AG04450 (cell line): ENCODE measurements around the gene KATNAL2. TPM values are rescaled to one million over a fixed set of nuclear protein-coding genes. Genes with fewer than 3 reads are reported as not detected.
"Not testable (repeated sequence)": the region's sequence is repeated elsewhere in the genome, so short reads cannot be mapped to it uniquely, and the experiment has no call there.

Experiments used
- CTCF ChIA-PET: fragments of 300-600, 350-600 bp; formaldehyde crosslinking; extraction: SDS; loops from one replicate; lab custom pipeline; 2022; ENCODE audit warnings: antibody characterized with exemption, inconsistent platforms; lab: Charles Lee
- POLR2A ChIA-PET: fragments of 350-600 bp; formaldehyde crosslinking; extraction: SDS; loops from one replicate; lab custom pipeline; 2021; ENCODE audit warnings: antibody characterized with exemption, inconsistent platforms; lab: Yijun Ruan, JAX
- DNase-seq: peaks from one replicate; pipeline ENCODE4 v3.0.0-alpha.2; 2011; ENCODE audit warnings: low read depth, low spot score
- H3K27ac ChIP-seq: one replicate; pipeline ENCODE4 v1.5.1; 2012; ENCODE audit warnings: low read depth, low read length, control low read depth
- H3K27me3 ChIP-seq: one replicate; pipeline ENCODE4 v1.6.0; 2012; ENCODE audit warnings: low read length; ENCODE audit not compliant: control insufficient read depth, insufficient read depth
- H3K4me3 ChIP-seq: 2 replicates; pipeline ENCODE4 v1.5.1; 2011; ENCODE audit warnings: mild to moderate bottlenecking, low read depth, low read length, control low read depth
- H3K9me3 ChIP-seq: 2 replicates; pipeline ENCODE4 v1.5.1; 2012; ENCODE audit warnings: low read length; ENCODE audit not compliant: control insufficient read depth, insufficient read depth
- polyA plus RNA-seq: library from polyadenylated mRNA; depleted of rRNA; stranded (reverse); fragments of >200 nt; gene quantifications from 2 replicates; pipeline ENCODE4 v1.2.3, GENCODE V29; 2011

Gene KATNAL2
- polyA plus RNA-seq, 1 experiment, result 1.9 TPM

DNA sequence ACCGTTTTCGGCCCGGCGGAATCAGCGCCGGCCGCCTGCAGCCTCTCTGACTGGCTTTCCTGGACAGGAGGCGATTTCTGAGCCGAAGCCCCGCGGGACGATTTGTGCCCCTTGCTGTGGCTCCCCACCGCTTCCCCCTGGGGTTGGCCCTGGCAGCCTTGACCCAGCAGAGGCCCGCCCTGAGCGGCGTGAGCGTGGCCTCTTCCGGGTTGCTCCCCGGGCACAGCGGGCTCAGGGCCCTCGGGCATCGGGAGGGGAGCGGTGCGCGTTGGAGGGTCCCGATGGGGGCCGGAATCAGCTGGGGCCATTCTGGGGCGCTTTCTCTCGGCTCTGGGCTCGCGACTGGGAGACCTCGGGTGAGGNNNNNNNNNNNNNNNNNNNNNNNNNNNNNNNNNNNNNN lies 52.1 kb downstream of the KATNAL2 start:
- POLR2A ChIA-PET, CTCF ChIA-PET, H3K27me3 ChIP-seq, H3K4me3 ChIP-seq, DNase-seq, H3K27ac ChIP-seq, H3K9me3 ChIP-seq: not testable (repeated sequence)

DNA sequence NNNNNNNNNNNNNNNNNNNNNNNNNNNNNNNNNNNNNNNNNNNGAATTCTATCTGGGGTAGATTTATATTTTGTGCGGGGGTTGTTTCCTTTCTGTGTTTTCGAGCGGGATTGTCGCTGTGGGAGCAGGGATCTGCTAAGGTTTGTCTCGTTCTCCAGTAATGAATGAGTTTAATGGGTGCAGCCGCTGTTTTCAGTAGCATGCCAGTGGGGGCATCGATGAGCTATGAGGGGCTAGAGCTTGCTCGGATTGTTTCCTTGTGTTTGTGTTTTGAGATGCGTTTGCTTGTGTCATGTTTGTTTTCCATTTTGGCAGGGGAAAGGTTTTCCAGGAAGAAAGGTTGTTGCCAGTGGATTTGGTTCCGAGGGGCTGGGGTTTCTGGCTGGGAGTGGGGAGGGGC lies 102.5 kb downstream of the KATNAL2 start:
- H3K27ac ChIP-seq, POLR2A ChIA-PET, H3K9me3 ChIP-seq, H3K27me3 ChIP-seq, CTCF ChIA-PET, DNase-seq, H3K4me3 ChIP-seq: not testable (repeated sequence)

DNA sequence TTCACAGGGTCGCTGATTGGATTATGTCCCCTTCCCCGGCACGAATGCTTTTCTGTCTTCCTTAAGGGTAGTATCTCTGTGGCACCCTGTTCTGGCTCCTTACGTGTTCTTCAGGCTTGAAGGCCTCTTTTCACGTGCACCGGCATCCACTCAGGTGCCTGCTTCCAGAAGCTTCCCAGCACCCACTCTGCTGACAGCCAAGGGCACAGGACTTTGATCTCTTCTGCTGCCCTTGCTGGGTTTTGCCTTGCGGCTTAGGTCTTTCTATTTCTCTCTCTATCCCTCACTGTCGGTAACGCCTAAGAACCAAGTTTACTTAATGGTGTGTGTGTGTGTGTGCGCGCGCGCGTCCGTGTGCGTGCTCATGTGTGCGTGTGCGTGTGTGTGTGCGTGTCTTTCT lies 103.4 kb downstream of the KATNAL2 start:
- DNase-seq, POLR2A ChIA-PET, CTCF ChIA-PET, H3K27ac ChIP-seq, H3K4me3 ChIP-seq, H3K27me3 ChIP-seq, H3K9me3 ChIP-seq: not testable (repeated sequence)

GRCh38 chr18:47022821-47023220 lies 105.4 kb downstream of the KATNAL2 start:
- CTCF ChIA-PET, H3K27me3 ChIP-seq, POLR2A ChIA-PET: not testable (repeated sequence)

GRCh38 chr18:47023769-47024465 lies 106.5 kb downstream of the KATNAL2 start:
- H3K27ac ChIP-seq, H3K9me3 ChIP-seq, POLR2A ChIA-PET, H3K27me3 ChIP-seq, CTCF ChIA-PET, DNase-seq, H3K4me3 ChIP-seq: not testable (repeated sequence)

More at GRCh38 chr18:47022821-47023220, 105.4 kb downstream of the KATNAL2 start:
- not testable (repeated sequence) for H3K27ac ChIP-seq, H3K9me3 ChIP-seq, H3K4me3 ChIP-seq, DNase-seq

GRCh38 chr18:47025557-47026174 lies 108.3 kb downstream of the KATNAL2 start:
- CTCF ChIA-PET, POLR2A ChIA-PET, DNase-seq: not testable (repeated sequence)

DNA sequence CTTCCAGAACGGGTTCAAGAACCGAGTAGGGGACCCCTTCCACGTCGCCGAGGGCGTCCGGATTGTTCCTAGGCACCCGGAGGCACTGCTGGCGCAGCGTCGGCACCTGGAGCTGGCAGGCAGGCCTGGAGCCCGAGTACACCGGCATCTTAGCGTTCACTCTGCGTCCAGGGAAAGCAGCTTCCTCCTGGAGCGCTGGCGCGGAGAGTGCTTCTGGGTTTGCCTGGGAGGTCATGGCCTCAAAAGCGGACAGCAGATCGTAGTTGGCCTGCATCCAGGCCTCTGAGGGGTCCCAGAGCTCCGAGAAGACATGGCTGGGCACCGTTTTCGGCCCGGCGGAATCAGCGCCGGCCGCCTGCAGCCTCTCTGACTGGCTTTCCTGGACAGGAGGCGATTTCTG lies 111.3 kb downstream of the KATNAL2 start:
- POLR2A ChIA-PET, H3K27ac ChIP-seq, H3K27me3 ChIP-seq, H3K4me3 ChIP-seq, CTCF ChIA-PET, DNase-seq: not testable (repeated sequence)
- peaks cover 12% of the 10 kb centered on the region for H3K9me3 ChIP-seq

More at GRCh38 chr18:47025557-47026174, 108.3 kb downstream of the KATNAL2 start:
- H3K27me3 ChIP-seq, H3K9me3 ChIP-seq, H3K4me3 ChIP-seq, H3K27ac ChIP-seq: not testable (repeated sequence)

- POLR2A ChIA-PET, H3K4me3 ChIP-seq, DNase-seq, H3K27me3 ChIP-seq, CTCF ChIA-PET, H3K27ac ChIP-seq: not testable (repeated sequence)
- peaks cover 23% of the 10 kb centered on the region for H3K9me3 ChIP-seq
Measured at GRCh38 chr18:47029684-47030353, 112.4 kb downstream of the KATNAL2 start.

DNA sequence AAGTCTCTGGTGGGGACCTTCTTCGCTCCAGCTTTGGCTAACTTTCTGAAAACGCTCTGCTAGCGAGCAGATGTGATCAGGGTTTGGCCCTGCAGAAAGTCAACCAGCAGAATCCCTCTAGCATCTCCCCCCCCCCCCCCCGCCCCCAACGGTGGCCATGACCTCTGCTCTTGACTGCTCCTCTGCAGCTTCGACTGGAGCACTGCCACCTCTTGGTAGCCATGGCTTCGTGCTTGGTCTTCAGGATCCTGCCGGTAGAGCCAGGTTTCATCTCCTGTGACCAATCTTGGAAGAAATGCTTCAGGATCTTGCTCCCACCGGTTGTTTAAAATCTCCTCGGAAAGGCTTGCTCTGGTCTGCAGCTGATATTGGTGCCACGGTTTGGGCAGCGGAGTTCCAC lies 113.5 kb downstream of the KATNAL2 start:
- H3K27ac ChIP-seq, CTCF ChIA-PET, DNase-seq, POLR2A ChIA-PET, H3K27me3 ChIP-seq, H3K4me3 ChIP-seq: not testable (repeated sequence)
- H3K9me3 ChIP-seq, result peaks cover 31% of the 10 kb centered on the region
